ENCODE measurements around the gene BGLAP.

Gene BGLAP

DNA sequence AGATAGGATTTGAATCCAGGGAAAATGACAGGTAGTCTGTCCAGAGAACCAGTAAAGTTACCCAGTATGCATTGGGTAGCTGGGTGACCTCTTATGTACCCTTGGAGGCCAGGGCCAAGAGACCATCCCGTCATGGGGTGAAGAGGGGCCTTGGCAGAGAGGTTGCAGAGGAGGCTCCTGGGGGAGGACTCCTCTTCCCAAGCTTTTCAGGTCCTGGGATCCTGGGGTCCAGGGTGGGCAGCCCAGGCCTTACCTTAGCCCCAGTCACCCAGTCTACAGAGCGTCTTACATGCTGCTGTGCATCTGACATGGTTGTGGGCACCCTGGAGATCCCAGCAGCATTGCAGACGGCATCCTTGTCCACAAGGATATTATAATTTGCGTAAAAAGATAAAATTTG is 15.2 kb upstream of the BGLAP start:
- DNase-seq (ENCODE audit: low read depth in 2 of 2): no peak

- no peak for DNase-seq (ENCODE audit: low read depth in 2 of 2)
Observed at GRCh38 chr1:156228501-156228900, 13.5 kb upstream of the BGLAP start.

DNA sequence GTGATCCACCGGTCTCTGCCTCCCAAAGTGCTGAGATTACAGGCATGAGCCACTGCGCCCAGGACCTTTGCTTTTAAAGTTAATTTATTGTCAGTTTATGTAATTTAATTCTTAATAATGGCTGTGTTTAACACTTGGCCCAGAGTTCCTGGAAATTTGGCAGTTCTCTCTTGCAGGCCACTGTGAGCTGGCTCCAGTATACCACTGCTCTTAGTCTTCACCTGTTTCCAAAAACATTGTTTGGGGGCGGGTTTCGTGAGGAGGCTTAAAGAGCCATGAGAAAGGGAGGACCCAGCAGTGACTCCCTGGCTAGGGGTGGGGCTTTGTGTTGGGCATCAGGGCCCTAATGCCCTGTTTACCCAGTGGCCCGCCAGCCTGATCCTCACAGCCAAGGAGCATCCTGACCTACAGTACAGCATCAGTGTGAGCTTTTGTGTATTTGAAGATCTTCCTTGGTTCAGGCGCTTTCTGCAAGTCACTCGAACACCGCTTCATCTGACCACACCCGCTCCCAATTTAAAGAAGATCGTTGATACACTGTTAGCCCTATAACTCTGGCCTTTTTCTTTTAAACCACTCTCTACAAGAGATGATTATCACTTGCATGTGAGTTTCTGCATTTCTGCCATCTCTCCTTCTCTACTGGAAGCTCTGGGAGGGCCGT is 12.0 kb upstream of the BGLAP start:
- no peak for DNase-seq (ENCODE audit: low read depth in 2 of 2)

DNA sequence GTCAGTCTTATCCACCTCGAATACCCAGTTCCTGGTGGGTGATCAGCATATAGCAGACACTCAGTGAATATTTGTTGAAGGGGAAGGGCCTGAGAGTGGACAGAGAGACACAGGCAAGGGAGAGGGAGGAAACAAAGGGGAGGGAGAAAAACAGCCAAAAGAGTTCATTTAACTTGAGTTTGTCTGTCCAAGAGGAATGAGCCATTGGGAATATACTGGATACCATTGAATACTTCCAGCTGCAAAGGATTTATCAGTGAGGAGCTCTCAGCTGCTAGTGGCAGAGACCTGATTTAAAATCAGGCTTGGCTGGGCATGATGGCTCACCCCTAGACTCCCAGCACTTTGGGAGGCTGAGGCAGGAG is 11.5 kb upstream of the BGLAP start:
- DNase-seq (ENCODE audit: low read depth in 2 of 2): no peak

DNA sequence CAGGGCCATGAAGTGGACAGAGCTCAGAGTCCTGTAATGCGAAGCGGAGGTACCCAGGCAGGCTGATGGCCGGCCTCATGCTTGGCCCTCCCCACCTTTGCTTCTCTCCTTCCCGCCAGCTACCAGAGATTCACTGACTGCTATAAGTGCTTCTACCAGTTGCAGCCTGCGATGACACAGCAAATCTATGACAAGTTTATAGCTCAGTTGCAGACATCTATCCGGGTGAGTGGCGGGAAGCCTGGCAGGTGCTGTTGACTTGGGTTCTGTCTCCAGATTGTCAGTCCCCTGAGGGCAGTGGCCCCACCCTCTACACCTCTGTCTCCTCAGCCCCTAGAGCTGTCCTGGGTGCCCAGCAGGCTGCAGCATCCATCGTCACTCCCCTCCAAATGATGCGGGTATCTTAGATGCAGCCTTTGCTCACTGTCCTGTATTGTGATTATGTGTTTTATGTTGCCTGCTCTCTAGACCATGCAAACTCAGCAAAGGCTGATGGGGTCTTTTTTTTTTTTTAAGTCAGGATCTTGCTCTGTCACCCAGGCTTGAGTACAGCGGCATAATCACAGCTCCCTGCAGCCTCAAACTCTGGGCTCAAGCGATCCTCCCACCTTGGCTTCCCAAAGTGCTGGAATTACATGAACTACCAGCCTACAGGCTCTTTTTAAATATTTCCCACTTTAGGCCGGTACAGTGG is 9.6 kb upstream of the BGLAP start:
- no peak for DNase-seq (ENCODE audit: low read depth in 2 of 2)

DNA sequence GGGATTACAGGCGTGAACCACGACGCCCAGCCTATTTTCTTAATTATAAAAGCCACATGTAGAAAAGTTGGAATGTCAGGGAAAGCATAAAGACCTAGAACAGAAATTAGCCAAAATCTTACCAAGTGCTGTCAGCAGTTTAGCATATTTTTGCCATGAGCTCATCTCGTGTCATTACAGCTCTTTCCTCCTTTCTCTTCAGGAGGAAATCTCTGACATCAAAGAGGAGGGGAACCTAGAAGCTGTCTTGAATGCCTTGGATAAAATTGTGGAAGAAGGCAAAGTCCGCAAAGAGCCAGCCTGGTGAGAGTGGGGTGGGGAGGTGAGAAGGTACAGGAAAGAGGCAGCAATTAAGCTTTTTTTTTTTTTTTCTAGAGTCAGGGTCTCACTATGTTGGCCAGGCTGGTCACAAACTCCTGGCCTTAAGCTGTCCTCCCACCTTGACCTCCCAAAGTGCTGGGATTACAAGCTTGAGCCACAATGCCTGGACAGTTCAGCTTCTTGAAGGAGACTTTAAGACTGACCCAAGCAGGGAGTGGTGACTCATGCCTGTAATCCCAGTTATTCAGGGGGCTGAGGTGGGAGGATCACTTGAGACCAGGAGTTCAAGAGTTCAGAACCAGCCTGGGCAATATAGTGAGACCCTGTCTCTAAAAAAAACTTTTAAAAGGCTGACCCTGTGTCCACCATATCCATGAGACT is 8.4 kb upstream of the BGLAP start:
- DNase-seq (ENCODE audit: low read depth in 2 of 2): no peak

- DNase-seq (ENCODE audit: low read depth in 2 of 2): no peak
Observed at GRCh38 chr1:156236164-156236563, 5.8 kb upstream of the BGLAP start.

DNA sequence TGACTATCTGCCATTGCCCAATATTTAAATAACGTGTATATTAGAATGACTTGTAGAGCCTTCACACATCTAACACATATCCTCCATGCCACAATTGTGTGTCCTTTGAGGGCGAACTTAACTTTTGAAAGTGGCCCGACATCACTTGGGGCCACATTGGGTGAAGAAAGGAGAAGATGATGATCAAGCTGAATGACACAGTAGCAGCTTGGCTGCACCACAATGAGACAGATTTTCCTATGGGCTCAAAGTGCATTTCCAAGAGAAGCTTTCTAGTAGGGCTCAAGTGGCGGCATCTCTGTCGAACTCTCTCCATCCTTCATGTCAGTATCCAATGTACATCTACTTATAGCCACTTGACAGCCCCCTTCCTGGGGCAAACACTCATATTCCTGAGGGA is 3.7 kb upstream of the BGLAP start:
- DNase-seq (ENCODE audit: low read depth in 2 of 2): no peak

GRCh38 chr1:156241311-156241811 is 623 bp upstream of the BGLAP start:
- DNase-seq (ENCODE audit: low read depth in 2 of 2): no peak

DNA sequence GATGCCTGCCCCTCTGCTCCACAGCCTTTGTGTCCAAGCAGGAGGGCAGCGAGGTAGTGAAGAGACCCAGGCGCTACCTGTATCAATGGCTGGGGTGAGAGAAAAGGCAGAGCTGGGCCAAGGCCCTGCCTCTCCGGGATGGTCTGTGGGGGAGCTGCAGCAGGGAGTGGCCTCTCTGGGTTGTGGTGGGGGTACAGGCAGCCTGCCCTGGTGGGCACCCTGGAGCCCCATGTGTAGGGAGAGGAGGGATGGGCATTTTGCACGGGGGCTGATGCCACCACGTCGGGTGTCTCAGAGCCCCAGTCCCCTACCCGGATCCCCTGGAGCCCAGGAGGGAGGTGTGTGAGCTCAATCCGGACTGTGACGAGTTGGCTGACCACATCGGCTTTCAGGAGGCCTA is 754 bp downstream of the BGLAP start:
- no peak for DNase-seq (ENCODE audit: low read depth in 2 of 2)

- DNase-seq (ENCODE audit: low read depth in 2 of 2): no peak
Observed at GRCh38 chr1:156244126-156244525, 2.1 kb downstream of the BGLAP start.

GRCh38 chr1:156244712-156245111 is 2.7 kb downstream of the BGLAP start:
- DNase-seq (ENCODE audit: low read depth in 2 of 2): no peak

DNA sequence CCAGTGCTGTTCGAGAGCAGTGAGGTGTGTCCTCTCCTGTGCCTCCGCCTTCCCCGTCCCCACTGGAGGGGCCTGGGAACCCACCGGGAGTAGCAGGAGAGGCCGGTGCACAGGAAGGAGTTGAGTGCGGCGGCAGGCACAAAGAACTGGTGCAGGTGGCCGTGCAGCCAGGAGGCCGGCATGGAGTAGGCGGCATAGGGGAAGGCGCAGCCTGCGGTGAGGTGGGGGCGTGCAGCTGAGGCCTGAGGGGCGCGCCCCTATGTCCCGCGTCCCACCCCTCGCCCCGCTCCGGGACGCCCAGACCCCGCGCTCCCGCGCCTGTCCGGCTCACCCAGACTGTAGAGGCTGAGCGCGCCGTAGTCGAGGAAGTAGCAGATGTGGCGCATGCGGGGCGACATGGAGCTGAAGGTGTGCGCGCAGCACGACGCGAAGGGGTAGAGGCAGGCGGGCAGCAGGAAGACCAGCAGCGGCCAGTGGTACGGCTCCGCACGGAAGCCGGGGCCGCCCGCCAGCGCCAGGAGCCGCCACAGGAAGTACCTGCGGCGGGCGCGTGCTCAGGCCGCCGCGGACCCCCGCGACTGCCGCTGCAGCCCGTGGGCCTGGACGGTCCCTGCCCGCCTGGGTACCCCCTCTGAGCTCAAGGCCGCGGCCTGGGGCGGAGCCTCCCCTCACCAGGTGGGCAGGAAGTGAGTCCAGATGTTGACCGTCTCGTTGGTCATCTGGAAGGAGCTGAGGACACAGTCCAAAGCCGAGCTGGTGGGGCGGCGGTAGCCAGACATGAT is 3.7 kb downstream of the BGLAP start:
- DNase-seq (ENCODE audit: low read depth in 2 of 2): no peak

DNA sequence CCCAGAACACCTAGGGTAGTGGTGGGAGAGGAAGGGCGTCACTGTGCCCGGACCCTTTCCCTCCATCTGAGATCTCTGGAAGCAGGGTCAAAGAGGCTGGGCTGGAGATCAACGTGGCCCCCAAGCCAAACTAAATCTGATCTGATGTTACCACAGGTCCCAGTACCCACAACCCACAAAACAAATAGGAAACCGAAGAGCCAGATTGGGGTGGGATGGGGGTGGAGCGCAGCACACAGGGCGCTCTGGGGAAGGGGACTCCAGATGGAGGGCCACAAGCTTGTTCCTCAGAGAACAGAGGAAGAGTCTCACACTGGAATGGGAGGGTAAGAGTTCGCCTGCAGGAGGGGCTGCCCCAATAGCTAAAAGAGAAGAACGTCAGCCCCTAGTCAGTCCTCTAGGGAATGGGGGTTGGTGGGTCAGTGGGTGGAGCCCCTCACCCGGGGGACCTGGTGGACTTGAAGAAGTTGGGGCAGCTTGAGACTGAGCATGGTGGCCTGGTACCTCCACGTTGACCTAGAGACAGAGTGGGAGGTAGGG is 4.3 kb downstream of the BGLAP start:
- DNase-seq (ENCODE audit: low read depth in 2 of 2): no peak

GRCh38 chr1:156246781-156247459 is 4.9 kb downstream of the BGLAP start:
- no peak for DNase-seq (ENCODE audit: low read depth in 2 of 2)

DNA sequence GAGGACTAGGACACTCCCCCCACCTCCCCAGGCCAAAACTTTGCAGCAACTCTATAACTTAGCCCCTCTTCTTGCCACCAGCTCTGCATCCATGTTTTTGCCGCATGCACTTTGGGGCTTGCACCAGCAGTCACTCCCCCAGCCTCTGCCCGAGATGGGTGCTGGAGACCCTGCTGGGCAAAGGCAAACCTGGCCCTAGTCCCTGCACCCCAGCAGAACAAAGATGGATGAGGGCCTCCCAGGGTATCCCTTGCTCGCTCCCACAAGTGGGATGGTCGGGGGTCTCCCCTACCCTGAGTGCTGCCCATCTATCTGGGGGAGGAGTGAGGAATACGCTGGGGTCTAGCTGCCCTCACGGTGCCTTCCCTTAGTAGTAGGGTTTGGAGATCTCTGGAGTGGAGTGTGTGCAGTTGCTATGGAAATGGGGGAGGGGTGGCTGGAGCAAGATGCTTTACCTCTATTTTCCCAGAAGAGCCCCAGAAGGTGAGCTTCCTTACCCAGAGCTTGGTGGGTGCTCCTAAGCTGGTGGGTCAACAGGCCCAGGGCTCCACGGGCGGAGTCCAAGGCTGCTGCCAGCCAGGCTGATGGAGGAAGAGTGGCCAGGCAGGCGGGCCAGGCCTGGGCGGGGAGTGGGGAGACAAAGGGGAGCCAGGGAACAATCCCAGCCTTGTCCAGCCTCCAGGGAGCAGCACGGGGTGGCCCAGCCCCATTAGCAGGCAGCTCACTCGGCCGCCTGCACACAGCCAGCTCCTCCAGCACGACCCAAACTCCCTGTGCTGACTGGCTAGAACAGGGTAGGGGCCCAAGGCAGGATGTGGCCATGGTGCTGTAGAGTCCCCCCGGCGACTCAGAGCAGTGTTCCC is 5.7 kb downstream of the BGLAP start, which contains the start of gene PAQR6:
TSS of gene PAQR6 (minus strand) at position 597 of the 863 bp plus-strand sequence. CDS start 1,325 bp downstream, outside the sequence.
- no peak for DNase-seq (ENCODE audit: low read depth in 2 of 2)

DNA sequence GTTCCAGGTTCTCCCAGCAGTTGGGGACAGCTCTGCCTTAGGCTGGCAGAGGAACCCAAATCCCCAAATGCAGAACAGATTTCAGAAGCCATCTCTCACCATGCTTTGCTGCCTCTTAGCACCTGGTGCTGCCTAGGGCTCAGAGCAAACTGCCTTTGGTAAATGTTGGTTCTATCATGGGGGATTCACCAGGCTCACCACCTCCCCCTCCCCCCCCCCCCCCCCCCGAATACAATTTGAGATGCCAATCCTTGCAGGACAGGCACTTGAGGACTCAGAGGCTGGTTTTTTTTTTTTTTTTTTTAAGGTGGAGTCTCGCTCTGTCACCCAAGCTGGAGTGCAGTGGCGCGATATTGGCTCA is 6.3 kb downstream of the BGLAP start:
- DNase-seq (ENCODE audit: low read depth in 2 of 2): no peak

DNA sequence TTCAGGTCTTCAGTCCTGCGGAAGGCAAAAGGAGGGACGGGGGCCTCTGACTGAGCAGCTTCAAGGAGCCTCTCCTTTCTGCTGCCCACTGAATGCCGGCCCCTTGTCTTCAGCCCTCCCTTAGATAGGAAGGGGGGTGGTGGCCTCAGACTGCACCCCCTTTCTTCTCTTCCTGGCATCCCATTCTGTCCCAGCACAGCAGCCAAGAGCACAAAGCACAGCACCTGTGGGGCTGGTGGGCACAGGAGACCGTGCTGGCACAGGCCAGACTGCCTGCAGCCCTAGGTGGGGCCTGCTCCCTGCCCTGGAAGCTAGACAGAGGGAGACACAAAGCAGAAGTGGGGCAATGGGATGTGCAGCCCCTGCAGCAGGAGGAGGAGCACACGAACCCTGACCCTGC is 7.6 kb downstream of the BGLAP start:
- DNase-seq (ENCODE audit: low read depth in 2 of 2): no peak

- DNase-seq (ENCODE audit: low read depth in 2 of 2): no peak
Observed at GRCh38 chr1:156251527-156251926, 9.5 kb downstream of the BGLAP start.

- DNase-seq (ENCODE audit: low read depth in 2 of 2): no peak
Observed at GRCh38 chr1:156253634-156254033, 11.7 kb downstream of the BGLAP start.

Measured in stimulated activated CD8-positive, alpha-beta memory T cell treated with anti-CD3 and anti-CD28 coated beads, Interleukin-7, amount 100 ng/mL, for 4 hours (primary cell).